22Rv1 (cell line): Measurements from ENCODE around the gene PURA.

Experiments used
- H3K27ac ChIP-seq: fragments of 450-650 bp; 2 replicates; pipeline ENCODE4 v1.5.1; 2017
- ZFX ChIP-seq: fragments of 450-650 bp; IDR thresholded peaks from 2 replicates; pipeline ENCODE4 v1.6.1; 2017; ENCODE audit warnings: antibody characterized with exemption, borderline replicate concordance
- TF ChIP-seq, protein P1 (sequence below): fragments of 450-650 bp; IDR thresholded peaks from 2 replicates; pipeline ENCODE4 v1.5.1; 2017; ENCODE audit warnings: mild to moderate bottlenecking

The PURA gene

GRCh38 chr5:140128376-140128775 is 14.5 kb downstream of the PURA start:
- TF ChIP-seq, protein P1, sequence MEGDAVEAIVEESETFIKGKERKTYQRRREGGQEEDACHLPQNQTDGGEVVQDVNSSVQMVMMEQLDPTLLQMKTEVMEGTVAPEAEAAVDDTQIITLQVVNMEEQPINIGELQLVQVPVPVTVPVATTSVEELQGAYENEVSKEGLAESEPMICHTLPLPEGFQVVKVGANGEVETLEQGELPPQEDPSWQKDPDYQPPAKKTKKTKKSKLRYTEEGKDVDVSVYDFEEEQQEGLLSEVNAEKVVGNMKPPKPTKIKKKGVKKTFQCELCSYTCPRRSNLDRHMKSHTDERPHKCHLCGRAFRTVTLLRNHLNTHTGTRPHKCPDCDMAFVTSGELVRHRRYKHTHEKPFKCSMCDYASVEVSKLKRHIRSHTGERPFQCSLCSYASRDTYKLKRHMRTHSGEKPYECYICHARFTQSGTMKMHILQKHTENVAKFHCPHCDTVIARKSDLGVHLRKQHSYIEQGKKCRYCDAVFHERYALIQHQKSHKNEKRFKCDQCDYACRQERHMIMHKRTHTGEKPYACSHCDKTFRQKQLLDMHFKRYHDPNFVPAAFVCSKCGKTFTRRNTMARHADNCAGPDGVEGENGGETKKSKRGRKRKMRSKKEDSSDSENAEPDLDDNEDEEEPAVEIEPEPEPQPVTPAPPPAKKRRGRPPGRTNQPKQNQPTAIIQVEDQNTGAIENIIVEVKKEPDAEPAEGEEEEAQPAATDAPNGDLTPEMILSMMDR: no peak
- no peak for TF ChIP-seq ZFX
- H3K27ac ChIP-seq: no peak overlapping the region

- no peak overlapping the region for H3K27ac ChIP-seq
Measured at GRCh38 chr5:140130949-140131733, 17.2 kb downstream of the PURA start.

DNA sequence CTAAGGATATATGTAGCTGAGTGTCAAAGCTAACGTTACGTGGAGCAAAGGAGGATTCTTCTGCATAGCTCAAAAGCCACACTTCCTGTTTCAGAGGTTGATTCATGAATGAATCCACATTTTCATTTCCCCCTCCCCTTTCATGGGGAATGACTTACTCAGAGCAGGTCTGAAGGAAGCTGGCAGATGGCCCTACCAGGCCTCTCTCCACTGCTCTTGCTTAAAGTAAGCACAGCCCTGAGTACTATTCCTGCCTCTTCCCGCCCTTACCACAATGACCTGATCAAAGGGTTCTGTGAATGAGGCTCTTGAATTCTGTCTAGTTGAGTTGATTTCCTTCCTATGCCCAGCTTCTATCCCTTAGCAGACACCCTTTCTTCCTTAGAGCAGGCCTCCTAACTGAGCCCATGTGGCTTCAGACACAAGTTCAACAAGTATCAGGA is 18.1 kb downstream of the PURA start:
- TF ChIP-seq ZFX: no peak
- TF ChIP-seq, protein P1: no peak
- H3K27ac ChIP-seq: no peak overlapping the region

More at GRCh38 chr5:140130949-140131733, 17.2 kb downstream of the PURA start:
- TF ChIP-seq ZFX: no peak

DNA sequence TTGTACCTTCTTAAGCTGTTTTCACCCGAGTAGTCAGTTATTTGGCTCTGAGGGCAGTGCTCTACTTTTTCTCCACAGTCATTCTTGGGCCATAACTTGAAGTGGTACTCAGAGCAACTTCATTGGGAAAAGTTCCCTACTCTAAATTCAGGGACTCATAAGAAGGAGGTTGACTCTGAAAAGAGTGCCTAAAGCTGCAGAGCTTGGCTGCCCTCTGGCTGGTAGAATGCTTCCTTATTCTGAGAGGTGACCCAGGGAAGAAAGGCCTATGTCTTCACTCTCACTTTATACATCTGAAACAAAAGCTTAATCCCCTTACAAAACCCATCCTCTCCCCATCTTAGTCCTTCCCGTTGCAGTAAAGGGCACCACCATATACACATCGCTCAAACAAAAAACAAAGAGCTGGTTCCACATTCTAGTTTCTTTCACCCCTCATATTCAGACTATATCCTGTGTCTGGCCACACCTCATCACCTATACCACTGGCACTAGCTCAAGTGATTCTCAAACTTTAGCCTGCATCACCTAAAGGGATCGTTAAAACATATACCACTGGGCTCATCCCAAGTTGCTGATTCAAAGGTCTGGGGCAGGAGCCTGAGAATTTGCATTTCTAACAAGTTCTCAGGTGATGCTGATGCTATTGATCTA is 19.7 kb downstream of the PURA start:
- TF ChIP-seq, protein P1: no peak
- TF ChIP-seq ZFX: no peak
- H3K27ac ChIP-seq: no peak overlapping the region

- no peak overlapping the region for H3K27ac ChIP-seq
- TF ChIP-seq, protein P1: no peak
- no peak for TF ChIP-seq ZFX
Measured at GRCh38 chr5:140134277-140134935, 20.5 kb downstream of the PURA start.

GRCh38 chr5:140135127-140135526 is 21.2 kb downstream of the PURA start:
- no peak overlapping the region for H3K27ac ChIP-seq
- TF ChIP-seq, protein P1: no peak
- no peak for TF ChIP-seq ZFX

DNA sequence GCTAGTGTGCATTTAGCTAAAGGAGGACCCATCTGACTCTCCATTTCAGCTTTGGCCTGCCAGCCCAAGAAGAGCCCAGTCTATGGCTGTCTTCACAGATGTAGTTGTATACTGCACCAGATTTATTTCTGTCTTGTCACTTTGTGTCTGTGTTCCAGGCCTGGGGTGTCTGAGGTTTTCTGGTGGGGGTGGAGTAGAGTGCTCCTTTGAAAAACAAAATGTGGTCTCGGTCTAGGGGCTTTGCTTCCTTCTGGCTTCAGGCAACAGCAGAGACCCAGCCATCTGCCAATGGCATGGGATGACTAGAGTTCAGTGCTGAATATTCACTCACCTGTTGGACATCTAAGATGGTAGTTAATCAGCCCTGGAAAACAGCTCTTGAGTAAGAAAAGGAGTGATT is 22.7 kb downstream of the PURA start:
- H3K27ac ChIP-seq: no peak overlapping the region
- TF ChIP-seq, protein P1: no peak
- TF ChIP-seq ZFX: no peak
